ENCODE measurements around the gene SRSF10. TPM values are rescaled to one million over a fixed set of nuclear protein-coding genes. Genes with fewer than 3 reads are reported as not detected.
A peak's percentile ranks its signal among the peaks of the same experiment; 100 is the strongest.

SRSF10 gene
- polyA plus RNA-seq, 3 donors = 66.6 to 76.2 (median 75.6) TPM

DNA sequence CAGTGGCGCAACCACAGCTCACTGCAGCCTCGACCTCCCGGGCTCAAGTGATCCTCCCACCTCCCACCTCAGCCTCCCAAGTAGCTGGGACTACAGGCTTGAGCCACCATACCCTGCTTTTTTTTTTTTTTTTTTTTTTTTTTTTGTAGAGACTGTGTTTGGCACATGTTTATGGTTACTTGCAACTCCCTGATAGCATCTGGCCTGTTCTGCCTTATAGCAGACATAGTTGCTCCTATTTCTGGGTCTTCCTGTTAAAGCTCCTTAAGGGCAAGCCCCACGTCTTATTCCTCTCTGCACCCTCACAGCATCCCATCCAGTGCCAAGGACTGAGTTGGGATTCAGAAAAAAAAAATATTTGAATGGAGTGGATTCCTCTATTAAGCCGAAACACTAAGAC, 49.9 kb downstream of the SRSF10 start:
- no peak overlapping the region for H2AFZ ChIP-seq (ENCODE audit: insufficient read depth, low read depth, low read length, poor library complexity, severe bottlenecking)
- intact Hi-C loops (cut with micrococcal nuclease) = no loop called here
- H3K9ac ChIP-seq (ENCODE audit: insufficient read depth, low read length, poor library complexity, severe bottlenecking) = no peak overlapping the region

DNA sequence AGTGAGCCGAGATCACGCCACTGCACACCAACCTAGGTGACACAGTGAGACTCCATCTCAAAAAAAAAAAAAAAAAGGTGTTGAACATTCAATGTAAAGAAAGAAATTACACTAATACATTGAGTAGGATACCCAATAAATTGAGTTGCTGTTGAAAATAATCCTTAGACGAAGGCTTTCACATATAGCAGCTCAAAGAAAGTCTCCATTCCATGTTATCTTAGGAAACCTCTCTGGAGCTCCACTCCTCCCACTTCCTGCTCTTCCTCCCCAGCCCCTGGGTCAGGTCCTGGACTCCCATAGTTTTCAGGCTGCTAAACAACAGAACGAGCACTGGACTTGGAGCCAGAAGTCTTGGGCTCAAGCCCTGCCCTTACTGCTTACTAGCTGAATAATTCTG, 51.3 kb downstream of the SRSF10 start:
- H3K4me3 ChIP-seq (replicated peaks in 1 of 3; ENCODE audit: low read depth in 2 of 3, low read length in 3 of 3) = no peak overlapping the region
- no peaks in the 10 kb centered on the region for H4K20me1 ChIP-seq (ENCODE audit: insufficient read depth, low read length)
- intact Hi-C loops (cut with micrococcal nuclease) = no loop called here
- peaks cover 0 to 1% (median 0%) of the 10 kb centered on the region in 7 donors for H3K9me3 Mint-ChIP-seq
- peaks cover 18% of the 10 kb centered on the region for H3K4me1 Mint-ChIP-seq
- H3K4me1 ChIP-seq (ENCODE audit: control insufficient read depth in 1 of 2, insufficient read depth in 2 of 2, low read length in 2 of 2) = peaks cover 15 to 16% of the 10 kb centered on the region in 2 donors
- TF ChIP-seq, protein P1, sequence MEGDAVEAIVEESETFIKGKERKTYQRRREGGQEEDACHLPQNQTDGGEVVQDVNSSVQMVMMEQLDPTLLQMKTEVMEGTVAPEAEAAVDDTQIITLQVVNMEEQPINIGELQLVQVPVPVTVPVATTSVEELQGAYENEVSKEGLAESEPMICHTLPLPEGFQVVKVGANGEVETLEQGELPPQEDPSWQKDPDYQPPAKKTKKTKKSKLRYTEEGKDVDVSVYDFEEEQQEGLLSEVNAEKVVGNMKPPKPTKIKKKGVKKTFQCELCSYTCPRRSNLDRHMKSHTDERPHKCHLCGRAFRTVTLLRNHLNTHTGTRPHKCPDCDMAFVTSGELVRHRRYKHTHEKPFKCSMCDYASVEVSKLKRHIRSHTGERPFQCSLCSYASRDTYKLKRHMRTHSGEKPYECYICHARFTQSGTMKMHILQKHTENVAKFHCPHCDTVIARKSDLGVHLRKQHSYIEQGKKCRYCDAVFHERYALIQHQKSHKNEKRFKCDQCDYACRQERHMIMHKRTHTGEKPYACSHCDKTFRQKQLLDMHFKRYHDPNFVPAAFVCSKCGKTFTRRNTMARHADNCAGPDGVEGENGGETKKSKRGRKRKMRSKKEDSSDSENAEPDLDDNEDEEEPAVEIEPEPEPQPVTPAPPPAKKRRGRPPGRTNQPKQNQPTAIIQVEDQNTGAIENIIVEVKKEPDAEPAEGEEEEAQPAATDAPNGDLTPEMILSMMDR (IDR thresholded peaks at IDR 0.05) = no peak
- 100% methylated on average over 1 of the region's 4 CpGs for WGBS (ENCODE audit: insufficient coverage)
- no peaks in the 10 kb centered on the region for H3K27me3 ChIP-seq (ENCODE audit: control insufficient read depth in 2 of 2, insufficient read depth in 2 of 2, low read length in 2 of 2)
- H3K79me2 ChIP-seq (ENCODE audit: insufficient read depth, low read length) = no peaks in the 10 kb centered on the region
- no peaks in the 10 kb centered on the region for H3K36me3 Mint-ChIP-seq
- no peak overlapping the region for H3K27ac ChIP-seq (ENCODE audit: low read depth in 1 of 2, low read length in 2 of 2)
- H3K36me3 ChIP-seq (replicated peaks in 1 of 2; ENCODE audit: control insufficient read depth in 1 of 2, insufficient read depth in 2 of 2, low read length in 2 of 2) = no peaks in the 10 kb centered on the region
- no peak overlapping the region for H2AFZ ChIP-seq (ENCODE audit: insufficient read depth, low read depth, low read length, poor library complexity, severe bottlenecking)
- DNase-seq = no peak
- H3K4me3 Mint-ChIP-seq = no peak overlapping the region
- no peak overlapping the region for H3K27ac Mint-ChIP-seq
- no peak overlapping the region for H3K4me2 ChIP-seq (replicated peaks; ENCODE audit: extremely low read depth, low read length, poor library complexity, severe bottlenecking)
- H3K9me3 ChIP-seq (replicated peaks in 1 of 2; ENCODE audit: control insufficient read depth in 1 of 2, insufficient read depth in 1 of 2, low read length in 2 of 2) = no peaks in the 10 kb centered on the region
- H3K9ac ChIP-seq (ENCODE audit: insufficient read depth, low read length, poor library complexity, severe bottlenecking) = no peak overlapping the region
- peaks cover 0 to 3% (median 2%) of the 10 kb centered on the region in 3 donors for H3K27me3 Mint-ChIP-seq (ENCODE audit: low read depth in 3 of 3)

More for the DNA sequence above, 49.9 kb downstream of the SRSF10 start:
- H3K4me3 Mint-ChIP-seq = no peak overlapping the region
- Histone ChIP-seq H3K4me3 (replicated peaks in 1 of 3; ENCODE audit: low read depth in 2 of 3, low read length in 3 of 3) (peak overlapping the region in 1 of 3 experiments; percentile 30), H3K4me2 (replicated peaks; ENCODE audit: extremely low read depth, low read length, poor library complexity, severe bottlenecking) (no peak overlapping the region), H3K4me1 (ENCODE audit: control insufficient read depth in 1 of 2, insufficient read depth in 2 of 2, low read length in 2 of 2) (peaks cover 15 to 16% of the 10 kb centered on the region in 2 donors), H3K27me3 (ENCODE audit: control insufficient read depth in 2 of 2, insufficient read depth in 2 of 2, low read length in 2 of 2) (no peaks in the 10 kb centered on the region), H4K20me1 (ENCODE audit: insufficient read depth, low read length) (no peaks in the 10 kb centered on the region), H3K36me3 (replicated peaks in 1 of 2; ENCODE audit: control insufficient read depth in 1 of 2, insufficient read depth in 2 of 2, low read length in 2 of 2) (no peaks in the 10 kb centered on the region), H3K27ac (ENCODE audit: low read depth in 1 of 2, low read length in 2 of 2) (no peak overlapping the region), H3K9me3 (replicated peaks in 1 of 2; ENCODE audit: control insufficient read depth in 1 of 2, insufficient read depth in 1 of 2, low read length in 2 of 2) (no peaks in the 10 kb centered on the region), H3K79me2 (ENCODE audit: insufficient read depth, low read length) (no peaks in the 10 kb centered on the region)
- TF ChIP-seq, protein P1 (IDR thresholded peaks at IDR 0.05) = no peak
- H3K36me3 Mint-ChIP-seq = no peaks in the 10 kb centered on the region
- H3K9me3 Mint-ChIP-seq = no peaks in the 10 kb centered on the region
- H3K4me1 Mint-ChIP-seq = peaks cover 18% of the 10 kb centered on the region
- WGBS (ENCODE audit: insufficient coverage) = 67% methylated on average over 2 of the region's 5 CpGs
- peaks cover 0 to 5% (median 2%) of the 10 kb centered on the region in 3 donors for H3K27me3 Mint-ChIP-seq (ENCODE audit: low read depth in 3 of 3)
- DNase-seq = no peak
- H3K27ac Mint-ChIP-seq = peak overlapping the region in 1 of 7 donors; percentile 75
